HCT116 (cell line): Measurements from ENCODE around the gene LCN10.

ENCODE experiments used
- CEBPB ChIP-seq: IDR thresholded peaks from 2 replicates; pipeline ENCODE4 v1.6.1; 2012; ENCODE audit warnings: low read depth
- CTCF ChIP-seq, 3 experiments: fragments of 200-600 bp in 1 of 3; sonication (generic) in 1 of 3; IDR thresholded peaks in 2 of 3; conservative IDR thresholded peaks in 1 of 3; 2 replicates each; pipeline ENCODE4 v1.5.1; 2012 to 2017; ENCODE audit warnings: low read depth in 2 of 3, low read length in 2 of 3, antibody characterized with exemption in 1 of 3, borderline replicate concordance in 1 of 3, control low read depth in 1 of 3, mild to moderate bottlenecking in 1 of 3, mixed read lengths in 1 of 3, mixed run types in 1 of 3, moderate library complexity in 1 of 3; ENCODE audit not compliant: insufficient read depth in 1 of 3
- FOSL1 ChIP-seq: IDR thresholded peaks from 2 replicates; pipeline ENCODE4 v1.6.1; 2012; ENCODE audit warnings: low read depth
- JUND ChIP-seq: IDR thresholded peaks from 2 replicates; pipeline ENCODE4 v1.6.1; 2012
- POLR2A ChIP-seq: IDR thresholded peaks from 2 replicates; pipeline ENCODE4 v1.7.0; 2011; ENCODE audit warnings: borderline replicate concordance; ENCODE audit not compliant: insufficient read depth, insufficient read length; ENCODE audit errors: extremely low read depth
- POLR2AphosphoS5 ChIP-seq: IDR thresholded peaks from 2 replicates; pipeline ENCODE4 v1.6.1; 2011; ENCODE audit warnings: mild to moderate bottlenecking, low read depth, low read length, moderate library complexity
- TCF7L2 ChIP-seq: IDR thresholded peaks from 2 replicates; pipeline ENCODE4 v1.7.0; 2011; ENCODE audit warnings: borderline replicate concordance, inconsistent platforms; ENCODE audit not compliant: insufficient read depth, insufficient read length; ENCODE audit errors: extremely low read depth
- ZBTB33 ChIP-seq: IDR thresholded peaks from 2 replicates; pipeline ENCODE4 v1.6.1; 2011; ENCODE audit warnings: mild to moderate bottlenecking, low read length, moderate library complexity; ENCODE audit not compliant: insufficient replicate concordance; ENCODE audit errors: extremely low read depth
- ZFX ChIP-seq: fragments of 450-650 bp; IDR thresholded peaks from 2 replicates; pipeline ENCODE4 v1.6.1; 2017
- ZNF274 ChIP-seq: fragments of 200-500 bp; sonication (Bioruptor generic); IDR thresholded peaks from 2 replicates; pipeline ENCODE4 v1.6.1; 2014; ENCODE audit warnings: mild to moderate bottlenecking, low read depth, low read length, inconsistent platforms

GRCh38 chr9:136791516-136792276 lies 49.0 kb upstream of the LCN10 start:
- TF ChIP-seq TCF7L2 (no peak), CTCF (IDR thresholded peaks at IDR 0.05 in 2 of 3, conservative IDR thresholded peaks at IDR 0.05 in 1 of 3; ENCODE audit: borderline replicate concordance in 1 of 3, insufficient read depth in 1 of 3, low read depth in 2 of 3, low read length in 2 of 3) (peak in 2 of 3 experiments; percentile 99 to 100; a peak in 4 of 6 replicates), POLR2A (no peak), ZBTB33 (no peak), JUND (no peak), FOSL1 (no peak), POLR2AphosphoS5 (no peak; the same call in 1 of the 2 replicates), ZNF274 (no peak), CEBPB (no peak), ZFX (no peak)
